Lung microvascular endothelial cell (primary cell): ENCODE measurements around the gene UGT1A3. TPM values are rescaled to one million over a fixed set of nuclear protein-coding genes. Genes with fewer than 3 reads are reported as not detected.
A peak's percentile ranks its signal among the peaks of the same experiment; 100 is the strongest.

Experiments
- DNase-seq, 2 donors: peaks; one replicate each; pipeline versions ENCODE4 v3.0.0 to v3.0.0-alpha.2; 2010; ENCODE audit warnings: low read depth in 2 of 2
- total RNA-seq: library from RNA; depleted of rRNA; stranded (reverse); fragments of >200 nt; gene quantifications from 2 replicates; pipeline ENCODE4 v1.2.1, GENCODE V29; 2014

The UGT1A3 gene
- total RNA-seq, 1 donor from 2014 or later: not detected

DNA sequence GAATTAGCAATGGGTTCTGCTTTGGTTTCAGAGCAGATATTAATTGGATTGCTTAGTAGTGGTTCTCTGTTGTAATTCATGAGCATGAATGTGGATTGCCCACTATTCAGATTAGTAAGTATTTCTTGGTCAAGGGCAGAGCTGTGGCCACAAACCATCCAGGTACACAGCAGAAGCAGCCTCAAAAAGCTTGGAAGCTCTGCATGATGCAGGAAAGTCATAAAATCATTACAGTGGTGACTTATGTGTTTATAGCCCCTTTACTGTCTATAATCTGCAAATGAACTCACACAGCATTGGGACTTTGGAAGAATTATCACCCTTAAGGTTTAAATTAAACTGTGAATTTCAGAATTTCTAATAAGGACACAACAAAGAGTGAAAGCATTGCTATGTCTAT lies 29.3 kb downstream of the UGT1A3 start:
- no peak for DNase-seq

- DNase-seq: no peak
Measured at GRCh38 chr2:233758849-233759248, 30.0 kb downstream of the UGT1A3 start.

- no peak for DNase-seq
Measured at GRCh38 chr2:233760043-233760442, 31.2 kb downstream of the UGT1A3 start, which contains the start of gene UGT1A1. Gene UGT1A1, plus strand, starts transcription at chr2:233760270. Its CDS starts 18 bp downstream, at chr2:233760288.

- DNase-seq: no peak
Measured at GRCh38 chr2:233761040-233761769, 32.4 kb downstream of the UGT1A3 start.

DNA sequence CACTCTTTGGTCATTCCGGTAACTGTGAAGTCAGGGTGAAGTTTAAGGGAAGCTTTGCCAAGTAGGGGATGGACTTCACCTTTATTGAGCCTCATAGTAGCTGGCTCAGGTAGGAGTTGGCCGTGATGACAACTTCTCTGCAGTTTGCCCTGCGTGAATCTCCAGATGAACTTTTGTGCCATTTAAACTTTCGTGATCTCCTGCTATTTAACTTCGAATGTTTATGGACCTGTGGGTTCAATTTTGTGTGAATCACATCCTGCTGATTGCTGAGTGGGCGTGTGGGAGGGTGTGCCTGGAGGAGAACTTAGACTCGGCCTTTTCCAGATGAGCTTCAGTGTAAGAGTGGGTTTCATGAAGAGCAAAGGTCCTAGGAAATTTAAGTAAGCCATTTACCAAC lies 35.4 kb downstream of the UGT1A3 start:
- peak in 1 of 2 donors; percentile 7 for DNase-seq

GRCh38 chr2:233764761-233765160 lies 35.9 kb downstream of the UGT1A3 start:
- no peak for DNase-seq

DNA sequence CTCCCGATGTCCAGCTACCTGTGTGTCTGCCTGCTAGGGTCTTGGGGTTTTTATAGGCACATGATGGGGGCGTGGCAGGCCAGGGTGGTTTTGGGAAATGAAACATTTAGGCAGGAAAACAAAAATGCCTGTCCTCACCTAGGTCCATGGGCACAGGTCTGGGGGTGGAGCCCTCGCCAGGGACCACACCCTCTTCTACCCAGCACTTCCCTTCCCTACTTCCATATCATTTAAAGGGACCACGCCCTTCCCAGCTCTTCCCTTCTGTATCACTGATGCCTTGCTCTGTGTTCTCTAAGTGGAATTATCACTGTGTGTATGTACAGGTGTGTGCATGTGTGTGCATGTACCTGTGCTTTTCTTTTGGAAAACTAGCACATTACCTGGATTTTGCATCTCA lies 37.6 kb downstream of the UGT1A3 start:
- DNase-seq: no peak

GRCh38 chr2:233768076-233768475 lies 39.2 kb downstream of the UGT1A3 start:
- no peak for DNase-seq

- no peak for DNase-seq
Measured at GRCh38 chr2:233769260-233769659, 40.4 kb downstream of the UGT1A3 start.

GRCh38 chr2:233772153-233772552 lies 43.3 kb downstream of the UGT1A3 start:
- no peak for DNase-seq

GRCh38 chr2:233772583-233772982 lies 43.7 kb downstream of the UGT1A3 start:
- no peak for DNase-seq

GRCh38 chr2:233773854-233774253 lies 45.0 kb downstream of the UGT1A3 start:
- DNase-seq: no peak

- no peak for DNase-seq
Measured at GRCh38 chr2:233775414-233775813, 46.6 kb downstream of the UGT1A3 start.

GRCh38 chr2:233778030-233778429 lies 49.2 kb downstream of the UGT1A3 start, which contains the start of gene MROH2A:
Gene MROH2A, plus strand, starts transcription at chr2:233778330. Its CDS starts 1,029 bp downstream, at chr2:233779359.
- DNase-seq: no peak

DNA sequence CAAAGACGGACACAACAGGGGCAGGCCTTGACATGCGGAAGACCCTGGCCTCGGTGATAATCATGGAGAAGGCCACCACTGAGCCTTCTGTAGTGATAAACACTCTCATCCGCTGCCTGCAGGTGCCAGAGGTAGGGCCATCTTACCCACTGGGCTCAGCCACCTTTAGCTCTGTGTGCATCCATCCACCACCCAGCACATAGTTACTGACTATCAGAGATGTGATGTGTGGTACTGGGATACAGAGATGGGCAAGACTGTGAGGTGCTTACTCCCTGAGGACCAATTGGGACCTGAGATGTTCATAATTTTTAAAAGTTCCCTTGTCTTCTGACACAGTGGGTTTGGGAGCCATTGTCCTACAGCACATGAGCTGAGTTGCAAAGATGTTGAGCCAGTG lies 50.9 kb downstream of the UGT1A3 start:
- no peak for DNase-seq

GRCh38 chr2:233780771-233781170 lies 51.9 kb downstream of the UGT1A3 start:
- DNase-seq: no peak

GRCh38 chr2:233789554-233789953 lies 60.7 kb downstream of the UGT1A3 start:
- DNase-seq: no peak

GRCh38 chr2:233791151-233791882 lies 62.5 kb downstream of the UGT1A3 start:
- no peak for DNase-seq

GRCh38 chr2:233791883-233792329 lies 63.1 kb downstream of the UGT1A3 start:
- no peak for DNase-seq

- no peak for DNase-seq
Measured at GRCh38 chr2:233792720-233793119, 63.9 kb downstream of the UGT1A3 start.

DNA sequence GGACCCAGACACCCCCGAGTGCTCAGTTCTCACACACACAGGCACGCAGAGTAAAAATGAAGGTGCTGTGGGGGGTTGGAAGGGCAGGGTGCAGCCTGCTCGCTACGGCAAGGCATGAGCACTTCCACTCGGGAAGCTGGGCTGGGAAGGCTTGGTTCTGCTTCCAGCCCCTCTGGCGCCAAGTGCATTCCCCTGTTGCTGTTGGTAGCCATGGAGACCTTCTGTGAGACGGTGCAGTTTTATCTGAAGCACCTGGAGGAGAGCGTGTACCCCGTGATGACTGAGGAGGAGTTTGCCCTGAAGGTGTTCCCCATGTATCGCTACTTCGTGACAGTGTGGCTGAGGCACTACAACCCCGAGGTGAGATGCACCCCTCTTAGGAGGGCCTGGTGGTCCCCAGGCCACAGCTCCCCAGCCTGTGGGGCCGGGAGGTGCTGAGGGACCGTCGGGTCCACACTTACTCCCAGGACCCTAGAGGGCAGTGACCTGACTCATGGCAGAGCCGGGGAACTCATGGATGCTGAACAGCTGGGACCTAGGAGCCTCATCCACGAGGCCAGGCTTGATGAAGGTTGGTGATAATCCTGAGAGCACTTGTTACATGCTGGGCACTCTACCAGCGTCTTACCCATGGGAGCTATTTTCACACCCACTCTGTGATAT lies 64.8 kb downstream of the UGT1A3 start:
- no peak for DNase-seq

DNA sequence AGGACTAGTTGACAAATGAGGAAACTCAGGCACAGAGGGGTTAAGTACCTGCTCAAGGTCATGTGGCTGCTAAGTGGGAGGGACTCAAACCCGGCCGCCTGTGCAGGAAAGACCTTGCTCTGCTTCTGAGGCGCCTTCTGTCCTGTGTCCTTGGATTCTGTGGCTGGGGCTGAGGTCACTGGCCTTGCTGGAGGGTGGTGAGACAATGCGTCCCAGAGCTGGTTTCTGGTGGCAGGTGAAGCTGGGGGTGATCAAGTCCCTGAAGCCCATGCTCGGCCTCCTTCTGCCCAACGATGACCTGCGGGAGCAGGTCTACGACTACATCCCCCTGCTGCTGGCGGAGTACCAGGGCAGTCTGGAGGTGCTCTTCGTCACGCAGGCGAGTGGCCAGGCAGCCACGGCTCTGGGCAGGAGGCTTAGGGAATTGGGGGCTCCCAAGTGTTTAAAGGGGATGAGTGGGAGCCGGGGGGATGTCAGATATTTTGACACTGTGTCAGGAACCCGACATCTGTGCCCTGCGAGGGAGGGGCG lies 65.4 kb downstream of the UGT1A3 start:
- no peak for DNase-seq
